Liver (tissue), 9 donors: ENCODE results near the gene ALPI. TPM values are rescaled to one million over a fixed set of nuclear protein-coding genes. Genes with fewer than 3 reads are reported as not detected.
A peak's percentile ranks its signal among the peaks of the same experiment; 100 is the strongest.

Source experiments
- DNase-seq: peaks from one replicate; pipeline ENCODE4 v3.0.0-alpha.2; 2017; ENCODE audit warnings: low spot score
- H3K27ac ChIP-seq, 2 donors: one replicate each; pipeline ENCODE4 v1.7.0; 2013; ENCODE audit warnings: inconsistent platforms in 2 of 2, low read length in 2 of 2, control low read depth in 1 of 2, low read depth in 1 of 2, mild to moderate bottlenecking in 1 of 2
- H3K27me3 ChIP-seq, 4 donors: one replicate each; pipeline versions ENCODE4 v1.6.1 to v1.7.0; 2013; ENCODE audit warnings: low read length in 3 of 4, inconsistent platforms in 1 of 4, mild to moderate bottlenecking in 1 of 4, moderate library complexity in 1 of 4; ENCODE audit not compliant: control insufficient read depth in 4 of 4, insufficient read depth in 4 of 4
- H3K36me3 ChIP-seq, 4 donors: one replicate each; pipeline versions ENCODE4 v1.6.1 to v1.7.0; 2013; ENCODE audit warnings: low read length in 3 of 4, mild to moderate bottlenecking in 3 of 4, low read depth in 1 of 4, moderate library complexity in 1 of 4; ENCODE audit not compliant: control insufficient read depth in 4 of 4, insufficient read depth in 3 of 4
- H3K4me1 ChIP-seq, 4 donors: one replicate each; pipeline versions ENCODE4 v1.6.1 to v1.7.0; 2013; ENCODE audit warnings: low read length in 3 of 4, mild to moderate bottlenecking in 3 of 4, moderate library complexity in 1 of 4; ENCODE audit not compliant: control insufficient read depth in 4 of 4, insufficient read depth in 4 of 4
- H3K4me3 ChIP-seq, 3 donors: one replicate each; pipeline versions ENCODE4 v1.6.1 to v1.7.0; 2013; ENCODE audit warnings: low read length in 3 of 3, control low read depth in 1 of 3, low read depth in 1 of 3, mild to moderate bottlenecking in 1 of 3
- H3K9ac ChIP-seq, 2 donors: one replicate each; pipeline ENCODE4 v1.7.0; 2013; ENCODE audit warnings: low read length in 2 of 2, mild to moderate bottlenecking in 2 of 2, moderate library complexity in 2 of 2, control low read depth in 1 of 2, low read depth in 1 of 2
- H3K9me3 ChIP-seq, 4 donors: one replicate each; pipeline versions ENCODE4 v1.6.1 to v1.7.0; 2013; ENCODE audit warnings: low read length in 3 of 4; ENCODE audit not compliant: control insufficient read depth in 4 of 4
- EGR1 ChIP-seq, 2 donors: IDR thresholded peaks; 2 replicates each; pipeline ENCODE4 v1.6.1; 2016 to 2018; ENCODE audit warnings: antibody characterized with exemption in 2 of 2, low read depth in 2 of 2
- FOXA2 ChIP-seq: IDR thresholded peaks from 2 replicates; pipeline ENCODE4 v1.6.1; 2016; ENCODE audit warnings: antibody characterized with exemption
- GABPA ChIP-seq, 2 donors: IDR thresholded peaks in 1 of 2; conservative IDR thresholded peaks in 1 of 2; 2 replicates each; pipeline ENCODE4 v1.6.1; 2016; ENCODE audit warnings: antibody characterized with exemption in 2 of 2, mild to moderate bottlenecking in 1 of 2, moderate library complexity in 1 of 2
- HNF4A ChIP-seq, 2 donors: conservative IDR thresholded peaks; 2 replicates each; pipeline ENCODE4 v1.6.1; 2016; ENCODE audit warnings: antibody characterized with exemption in 2 of 2, mild to moderate bottlenecking in 2 of 2
- HNF4G ChIP-seq: IDR thresholded peaks from 2 replicates; pipeline ENCODE4 v1.6.1; 2016; ENCODE audit warnings: antibody characterized with exemption
- JUND ChIP-seq, 2 donors: IDR thresholded peaks; 2 replicates each; pipeline ENCODE4 v1.6.1; 2016; ENCODE audit warnings: antibody characterized with exemption in 2 of 2
- NR2F2 ChIP-seq: IDR thresholded peaks from 2 replicates; pipeline ENCODE4 v1.6.1; 2016; ENCODE audit warnings: antibody characterized with exemption
- RAD21 ChIP-seq, 2 donors: IDR thresholded peaks; 2 replicates each; pipeline ENCODE4 v1.6.1; 2016; ENCODE audit warnings: antibody characterized with exemption in 2 of 2, mild to moderate bottlenecking in 2 of 2
- RXRA ChIP-seq, 2 donors: IDR thresholded peaks; 2 replicates each; pipeline ENCODE4 v1.6.1; 2017 to 2018; ENCODE audit warnings: antibody characterized with exemption in 2 of 2, mild to moderate bottlenecking in 1 of 2
- SP1 ChIP-seq: IDR thresholded peaks from 2 replicates; pipeline ENCODE4 v1.6.1; 2018; ENCODE audit warnings: antibody characterized with exemption, mild to moderate bottlenecking
- TAF1 ChIP-seq: conservative IDR thresholded peaks from 2 replicates; pipeline ENCODE4 v1.6.1; 2016; ENCODE audit warnings: antibody characterized with exemption, mild to moderate bottlenecking
- WGBS: extraction: QIAGEN DNeasy Blood & Tissue Kit; methylation state at CpG from one replicate; pipeline ENCODE4 v1.1.7; 2013; 5-methylcytosine and 5-hydroxymethylcytosine counted together
- polyA plus RNA-seq, 2 donors: library from polyadenylated mRNA; stranded (reverse) in 1 of 2; unstranded in 1 of 2; fragments of 200-250 nt in 1 of 2; fragments of >200 nt in 1 of 2; fragmentation: Nextera tagmentation in 1 of 2; extraction: Ambion mirVana in 1 of 2; gene quantifications; one replicate each; pipeline versions ENCODE4 v1.2.1 to v1.2.3, GENCODE V29; 2013 to 2015
- total RNA-seq, 2 donors: library from RNA; depleted of rRNA; stranded (reverse); fragments of >200 nt; gene quantifications; one replicate each; pipeline ENCODE4 v1.2.3, GENCODE V29; 2014
- TF ChIP-seq, protein P1 (sequence below): fragments of 150-350 bp; IDR thresholded peaks from 2 replicates; pipeline ENCODE4 v1.5.1; 2017; ENCODE audit warnings: improper control_type of control experiment, low read depth, low read length; ENCODE audit not compliant: missing input control
- TF ChIP-seq, protein P2 (sequence below): IDR thresholded peaks from 2 replicates; pipeline ENCODE4 v1.6.1; 2016; ENCODE audit warnings: antibody characterized with exemption, mild to moderate bottlenecking
- TF ChIP-seq, protein P3 (sequence below): IDR thresholded peaks from 2 replicates; pipeline ENCODE4 v1.6.1; 2016; ENCODE audit warnings: antibody characterized with exemption
- TF ChIP-seq, protein P4 (sequence below): IDR thresholded peaks from 2 replicates; pipeline ENCODE4 v1.6.1; 2016; ENCODE audit warnings: antibody characterized with exemption
- donor health status: healthy.
- donor health status: healthy.
- donor health status: healthy.
- donor health status: healthy.
- donor health status: healthy.

ALPI gene
- total and polyA plus RNA-seq, 4 donors: 0.02 TPM; not detected in 3

DNA sequence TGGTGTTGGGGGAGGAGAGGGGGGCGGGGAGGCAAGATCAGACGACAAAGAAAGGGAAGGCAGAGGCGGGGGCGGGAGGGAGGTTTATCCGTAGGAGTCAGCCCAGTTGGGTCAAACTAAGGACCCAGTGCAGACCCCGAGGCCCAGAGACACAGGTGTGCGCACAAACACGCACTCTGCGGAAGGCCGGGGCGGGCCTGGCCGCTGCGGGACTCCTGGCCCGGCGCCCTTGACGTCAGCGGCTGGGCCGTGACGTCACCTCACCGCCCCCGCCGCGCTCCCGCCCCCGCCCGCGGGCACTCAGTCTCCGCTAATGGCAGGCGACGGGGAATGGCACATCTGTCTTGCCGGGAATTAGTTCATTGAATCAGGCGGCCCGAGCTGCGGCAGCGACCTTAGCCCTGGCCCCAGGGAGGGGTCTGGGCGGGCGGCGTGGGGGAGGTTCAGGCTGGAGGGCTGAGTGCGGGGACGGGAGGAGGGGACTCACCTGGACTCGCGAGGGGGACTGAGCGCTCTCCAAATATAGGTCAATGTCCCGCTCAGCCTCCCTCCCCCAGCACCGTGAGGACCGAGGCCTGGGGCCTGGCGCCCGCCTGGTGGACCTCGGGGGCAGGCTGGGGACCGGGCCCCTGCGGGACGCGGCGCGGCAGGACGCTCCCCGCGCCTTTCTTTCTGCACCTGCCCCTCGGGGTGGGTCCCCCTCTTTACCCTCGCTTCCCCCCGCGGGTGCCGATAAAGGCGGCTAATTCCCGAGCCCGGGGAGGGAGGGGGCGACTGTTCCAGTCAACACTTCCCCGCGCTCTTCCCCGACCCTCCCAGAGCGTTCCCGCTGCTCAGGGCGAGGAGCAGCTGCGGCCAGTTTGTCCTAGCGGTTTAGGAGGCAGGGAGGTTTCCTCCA lies 47.2 kb downstream of the ALPI start:
- Histone ChIP-seq H3K27me3 (no peaks in the 10 kb centered on the region), H3K4me1 (peaks cover 2 to 9% (median 5%) of the 10 kb centered on the region in 4 donors), H3K36me3 (peaks cover 0 to 1% (median 0%) of the 10 kb centered on the region in 4 donors), H3K9me3 (no peaks in the 10 kb centered on the region), H3K9ac (no peak overlapping the region), H3K4me3 (peak overlapping the region in 2 of 3 donors; percentile 6 to 39), H3K27ac (no peak overlapping the region)
- DNase-seq: peak; percentile 40
- TF ChIP-seq, protein P1, sequence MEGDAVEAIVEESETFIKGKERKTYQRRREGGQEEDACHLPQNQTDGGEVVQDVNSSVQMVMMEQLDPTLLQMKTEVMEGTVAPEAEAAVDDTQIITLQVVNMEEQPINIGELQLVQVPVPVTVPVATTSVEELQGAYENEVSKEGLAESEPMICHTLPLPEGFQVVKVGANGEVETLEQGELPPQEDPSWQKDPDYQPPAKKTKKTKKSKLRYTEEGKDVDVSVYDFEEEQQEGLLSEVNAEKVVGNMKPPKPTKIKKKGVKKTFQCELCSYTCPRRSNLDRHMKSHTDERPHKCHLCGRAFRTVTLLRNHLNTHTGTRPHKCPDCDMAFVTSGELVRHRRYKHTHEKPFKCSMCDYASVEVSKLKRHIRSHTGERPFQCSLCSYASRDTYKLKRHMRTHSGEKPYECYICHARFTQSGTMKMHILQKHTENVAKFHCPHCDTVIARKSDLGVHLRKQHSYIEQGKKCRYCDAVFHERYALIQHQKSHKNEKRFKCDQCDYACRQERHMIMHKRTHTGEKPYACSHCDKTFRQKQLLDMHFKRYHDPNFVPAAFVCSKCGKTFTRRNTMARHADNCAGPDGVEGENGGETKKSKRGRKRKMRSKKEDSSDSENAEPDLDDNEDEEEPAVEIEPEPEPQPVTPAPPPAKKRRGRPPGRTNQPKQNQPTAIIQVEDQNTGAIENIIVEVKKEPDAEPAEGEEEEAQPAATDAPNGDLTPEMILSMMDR: no peak
- no peak for TF ChIP-seq HNF4G
- TF ChIP-seq EGR1 (IDR thresholded peaks at IDR 0.05; ENCODE audit: low read depth in 2 of 2): peak; percentile 73 to 86
- TF ChIP-seq, protein P2, sequence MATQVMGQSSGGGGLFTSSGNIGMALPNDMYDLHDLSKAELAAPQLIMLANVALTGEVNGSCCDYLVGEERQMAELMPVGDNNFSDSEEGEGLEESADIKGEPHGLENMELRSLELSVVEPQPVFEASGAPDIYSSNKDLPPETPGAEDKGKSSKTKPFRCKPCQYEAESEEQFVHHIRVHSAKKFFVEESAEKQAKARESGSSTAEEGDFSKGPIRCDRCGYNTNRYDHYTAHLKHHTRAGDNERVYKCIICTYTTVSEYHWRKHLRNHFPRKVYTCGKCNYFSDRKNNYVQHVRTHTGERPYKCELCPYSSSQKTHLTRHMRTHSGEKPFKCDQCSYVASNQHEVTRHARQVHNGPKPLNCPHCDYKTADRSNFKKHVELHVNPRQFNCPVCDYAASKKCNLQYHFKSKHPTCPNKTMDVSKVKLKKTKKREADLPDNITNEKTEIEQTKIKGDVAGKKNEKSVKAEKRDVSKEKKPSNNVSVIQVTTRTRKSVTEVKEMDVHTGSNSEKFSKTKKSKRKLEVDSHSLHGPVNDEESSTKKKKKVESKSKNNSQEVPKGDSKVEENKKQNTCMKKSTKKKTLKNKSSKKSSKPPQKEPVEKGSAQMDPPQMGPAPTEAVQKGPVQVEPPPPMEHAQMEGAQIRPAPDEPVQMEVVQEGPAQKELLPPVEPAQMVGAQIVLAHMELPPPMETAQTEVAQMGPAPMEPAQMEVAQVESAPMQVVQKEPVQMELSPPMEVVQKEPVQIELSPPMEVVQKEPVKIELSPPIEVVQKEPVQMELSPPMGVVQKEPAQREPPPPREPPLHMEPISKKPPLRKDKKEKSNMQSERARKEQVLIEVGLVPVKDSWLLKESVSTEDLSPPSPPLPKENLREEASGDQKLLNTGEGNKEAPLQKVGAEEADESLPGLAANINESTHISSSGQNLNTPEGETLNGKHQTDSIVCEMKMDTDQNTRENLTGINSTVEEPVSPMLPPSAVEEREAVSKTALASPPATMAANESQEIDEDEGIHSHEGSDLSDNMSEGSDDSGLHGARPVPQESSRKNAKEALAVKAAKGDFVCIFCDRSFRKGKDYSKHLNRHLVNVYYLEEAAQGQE: no peak
- TF ChIP-seq GABPA (IDR thresholded peaks at IDR 0.05 in 1 of 2, conservative IDR thresholded peaks at IDR 0.05 in 1 of 2): no peak
- 6% methylated on average over 75 of the region's 75 CpGs for WGBS

DNA sequence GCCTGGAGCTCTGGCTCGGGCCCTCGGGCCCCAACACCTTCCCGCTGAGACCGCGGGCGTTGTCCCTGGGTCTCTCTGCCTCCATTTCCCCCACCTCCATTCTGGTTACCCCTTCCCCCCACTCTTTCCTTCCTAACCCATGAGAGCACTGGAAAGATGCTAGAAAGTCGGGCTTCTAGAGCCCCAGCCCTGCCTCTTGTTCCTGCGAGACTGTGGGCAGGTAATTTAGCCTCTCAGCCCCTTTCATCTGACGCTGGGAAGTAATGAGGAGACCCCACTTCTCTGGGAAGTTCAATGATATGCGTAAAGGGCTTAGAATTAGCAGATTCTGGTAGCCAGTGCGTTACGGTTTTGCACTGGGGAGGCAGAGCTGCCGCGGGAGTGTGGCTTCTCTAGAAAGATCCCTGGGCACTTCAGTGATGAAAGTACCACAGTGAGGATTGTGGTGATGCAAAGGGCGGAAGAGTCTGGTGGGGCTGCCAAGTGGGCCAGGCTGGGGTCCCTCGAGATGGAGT lies 47.9 kb downstream of the ALPI start:
- Histone ChIP-seq H3K4me3 (no peak overlapping the region), H3K27ac (no peak overlapping the region), H3K4me1 (peaks cover 2 to 9% (median 5%) of the 10 kb centered on the region in 4 donors), H3K9ac (no peak overlapping the region), H3K9me3 (no peaks in the 10 kb centered on the region), H3K27me3 (no peaks in the 10 kb centered on the region), H3K36me3 (peaks cover 0 to 1% (median 0%) of the 10 kb centered on the region in 4 donors)
- 44% methylated on average over 16 of the region's 16 CpGs for whole genome bisulfite sequencing
- no peak for DNase-seq
- TF ChIP-seq GABPA (IDR thresholded peaks at IDR 0.05 in 1 of 2, conservative IDR thresholded peaks at IDR 0.05 in 1 of 2) (no peak), EGR1 (IDR thresholded peaks at IDR 0.05; ENCODE audit: low read depth in 2 of 2) (no peak), NR2F2 (no peak), FOXA2 (no peak), HNF4G (no peak), SP1 (no peak), RAD21 (IDR thresholded peaks at IDR 0.05) (no peak), TAF1 (no peak), HNF4A (conservative IDR thresholded peaks at IDR 0.05) (no peak), RXRA (IDR thresholded peaks at IDR 0.05) (no peak), JUND (IDR thresholded peaks at IDR 0.05) (no peak)
- TF ChIP-seq, protein P3, sequence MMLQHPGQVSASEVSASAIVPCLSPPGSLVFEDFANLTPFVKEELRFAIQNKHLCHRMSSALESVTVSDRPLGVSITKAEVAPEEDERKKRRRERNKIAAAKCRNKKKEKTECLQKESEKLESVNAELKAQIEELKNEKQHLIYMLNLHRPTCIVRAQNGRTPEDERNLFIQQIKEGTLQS: no peak
- TF ChIP-seq, protein P2: no peak
- TF ChIP-seq, protein P1: no peak
- TF ChIP-seq, protein P4, sequence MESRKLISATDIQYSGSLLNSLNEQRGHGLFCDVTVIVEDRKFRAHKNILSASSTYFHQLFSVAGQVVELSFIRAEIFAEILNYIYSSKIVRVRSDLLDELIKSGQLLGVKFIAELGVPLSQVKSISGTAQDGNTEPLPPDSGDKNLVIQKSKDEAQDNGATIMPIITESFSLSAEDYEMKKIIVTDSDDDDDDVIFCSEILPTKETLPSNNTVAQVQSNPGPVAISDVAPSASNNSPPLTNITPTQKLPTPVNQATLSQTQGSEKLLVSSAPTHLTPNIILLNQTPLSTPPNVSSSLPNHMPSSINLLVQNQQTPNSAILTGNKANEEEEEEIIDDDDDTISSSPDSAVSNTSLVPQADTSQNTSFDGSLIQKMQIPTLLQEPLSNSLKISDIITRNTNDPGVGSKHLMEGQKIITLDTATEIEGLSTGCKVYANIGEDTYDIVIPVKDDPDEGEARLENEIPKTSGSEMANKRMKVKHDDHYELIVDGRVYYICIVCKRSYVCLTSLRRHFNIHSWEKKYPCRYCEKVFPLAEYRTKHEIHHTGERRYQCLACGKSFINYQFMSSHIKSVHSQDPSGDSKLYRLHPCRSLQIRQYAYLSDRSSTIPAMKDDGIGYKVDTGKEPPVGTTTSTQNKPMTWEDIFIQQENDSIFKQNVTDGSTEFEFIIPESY: no peak
